Mucosa of rectum (tissue), 2 donors: ENCODE data around the gene TRIML1.
A peak's percentile ranks its signal among the peaks of the same experiment; 100 is the strongest.
"Not testable (repeated sequence)": the region's sequence is repeated elsewhere in the genome, so short reads cannot be mapped to it uniquely, and the experiment has no call there.

ENCODE experiments used
- H3K27ac ChIP-seq, 2 donors: one replicate each; pipeline ENCODE4 v1.7.0; 2013; ENCODE audit warnings: inconsistent platforms in 2 of 2, low read depth in 2 of 2, low read length in 2 of 2
- H3K27me3 ChIP-seq, 2 donors: one replicate each; pipeline ENCODE4 v1.7.0; 2013; ENCODE audit warnings: low read length in 2 of 2; ENCODE audit not compliant: control insufficient read depth in 2 of 2, insufficient read depth in 2 of 2
- H3K36me3 ChIP-seq, 2 donors: one replicate each; pipeline ENCODE4 v1.7.0; 2013; ENCODE audit warnings: low read length in 2 of 2; ENCODE audit not compliant: control insufficient read depth in 2 of 2, insufficient read depth in 2 of 2
- H3K4me1 ChIP-seq, 2 donors: one replicate each; pipeline ENCODE4 v1.7.0; 2013; ENCODE audit warnings: low read length in 2 of 2, mild to moderate bottlenecking in 1 of 2; ENCODE audit not compliant: control insufficient read depth in 2 of 2, insufficient read depth in 2 of 2
- H3K4me3 ChIP-seq, 2 donors: one replicate each; pipeline ENCODE4 v1.7.0; 2013; ENCODE audit warnings: low read length in 2 of 2
- H3K9ac ChIP-seq, 2 donors: one replicate each; pipeline ENCODE4 v1.7.0; 2013; ENCODE audit warnings: low read length in 2 of 2, low read depth in 1 of 2, mild to moderate bottlenecking in 1 of 2
- H3K9me3 ChIP-seq, 2 donors: one replicate each; pipeline ENCODE4 v1.7.0; 2013; ENCODE audit warnings: low read length in 2 of 2; ENCODE audit not compliant: control insufficient read depth in 2 of 2
- donor health status: healthy.
- donor health status: Normal muscosa, but diverticular disease.

Gene TRIML1

DNA sequence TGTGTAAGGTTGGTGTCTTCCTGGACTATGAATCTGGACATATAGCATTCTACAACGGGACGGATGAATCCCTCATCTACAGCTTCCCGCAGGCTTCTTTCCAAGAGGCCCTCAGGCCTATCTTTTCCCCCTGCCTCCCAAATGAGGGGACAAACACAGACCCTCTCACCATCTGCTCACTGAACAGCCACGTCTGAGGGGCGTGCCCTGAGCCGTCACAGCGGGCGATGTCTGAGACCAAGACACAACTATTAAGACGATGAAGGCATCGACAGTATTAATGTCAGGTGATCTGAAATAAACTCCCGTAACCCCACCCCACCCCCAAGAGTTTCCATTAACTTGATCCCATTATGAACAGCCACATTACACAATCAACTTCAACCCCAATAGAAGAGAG lies 7.9 kb downstream of the TRIML1 start:
- no peaks in the 10 kb centered on the region for H3K36me3 ChIP-seq
- H3K27me3 ChIP-seq = no peaks in the 10 kb centered on the region
- H3K9me3 ChIP-seq = no peaks in the 10 kb centered on the region
- H3K9ac ChIP-seq = no peak overlapping the region
- H3K4me1 ChIP-seq = no peaks in the 10 kb centered on the region
- H3K4me3 ChIP-seq = no peak overlapping the region
- no peak overlapping the region for H3K27ac ChIP-seq

DNA sequence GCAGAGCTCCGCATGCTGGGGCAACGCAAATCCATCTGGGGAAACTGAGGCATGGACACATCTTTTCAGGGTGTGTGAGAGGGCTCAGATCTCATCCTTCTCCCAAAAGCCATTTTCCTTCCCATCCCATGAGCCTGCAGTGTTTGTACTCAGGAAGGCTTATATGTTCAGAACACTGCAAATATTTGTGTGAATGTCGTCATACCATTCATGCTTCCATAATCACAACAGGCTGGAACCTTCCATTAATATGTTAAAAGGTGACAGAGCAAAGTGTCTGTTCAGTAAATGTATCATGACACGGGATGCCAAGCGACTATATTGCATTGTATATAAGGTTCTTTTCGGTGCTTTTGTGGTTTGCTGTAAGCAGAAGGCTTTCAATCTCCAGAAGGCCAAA lies 8.5 kb downstream of the TRIML1 start:
- Histone ChIP-seq H3K4me1 (no peaks in the 10 kb centered on the region), H3K27me3 (no peaks in the 10 kb centered on the region), H3K36me3 (no peaks in the 10 kb centered on the region), H3K9ac (no peak overlapping the region), H3K4me3 (no peak overlapping the region), H3K27ac (no peak overlapping the region), H3K9me3 (no peaks in the 10 kb centered on the region)

DNA sequence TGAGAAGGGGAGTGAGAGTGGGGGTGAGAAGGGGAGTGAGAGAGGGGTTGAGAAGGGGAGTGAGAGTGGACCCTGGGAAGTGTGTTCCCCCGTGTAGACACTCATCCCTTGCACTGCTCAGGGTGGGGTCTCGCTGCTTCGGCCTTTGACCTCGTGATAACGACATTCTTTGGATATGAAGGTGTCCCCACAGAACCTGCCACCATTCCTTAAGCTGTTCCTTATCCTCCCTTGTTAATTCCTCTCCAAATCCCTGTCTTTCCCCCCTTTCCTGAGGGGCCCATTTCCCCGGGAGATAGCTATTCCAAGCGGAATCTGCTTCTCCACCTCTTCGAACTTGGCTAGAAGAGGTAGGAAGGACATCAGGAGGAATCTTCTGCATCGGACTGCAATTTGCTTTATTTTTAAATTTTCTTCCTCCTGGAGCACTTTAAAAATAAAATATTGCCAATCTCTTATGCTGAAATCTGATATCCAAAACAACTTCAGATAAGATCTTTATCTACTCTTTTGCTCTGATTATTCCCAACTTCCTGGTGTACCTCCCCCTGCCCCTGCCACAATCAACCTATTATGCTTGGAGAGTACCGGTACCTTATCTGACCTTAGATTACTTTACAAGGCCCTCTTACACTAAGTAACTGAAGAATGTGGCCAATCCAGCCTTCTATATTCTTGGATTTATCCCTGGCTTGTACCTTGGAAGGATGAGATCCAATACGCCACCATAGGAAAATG lies 15.6 kb downstream of the TRIML1 start:
- Histone ChIP-seq H3K9me3 (no peaks in the 10 kb centered on the region), H3K27ac (no peak overlapping the region), H3K9ac (no peak overlapping the region), H3K4me1 (no peaks in the 10 kb centered on the region), H3K27me3 (no peaks in the 10 kb centered on the region), H3K4me3 (peak overlapping the region in 1 of 2 donors; percentile 24), H3K36me3 (no peaks in the 10 kb centered on the region)

DNA sequence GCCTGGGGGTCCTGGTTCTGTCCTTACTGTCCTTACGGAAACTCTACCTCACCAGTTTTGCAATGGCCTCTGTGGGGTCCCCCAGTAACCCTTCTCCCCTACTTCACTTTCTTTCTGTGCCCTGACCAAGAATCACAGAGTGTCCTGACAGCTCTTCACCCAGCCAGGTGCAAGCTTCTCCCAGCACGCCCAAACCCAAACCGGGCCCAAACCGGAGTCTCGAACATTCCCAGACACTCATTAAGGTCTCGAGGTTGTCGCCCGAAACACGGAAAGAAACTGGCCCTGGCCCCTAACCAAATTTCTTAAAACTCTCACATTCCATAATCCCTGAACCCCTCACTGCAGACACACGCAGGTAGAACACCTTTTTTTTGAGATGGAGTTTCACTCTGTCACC lies 19.1 kb downstream of the TRIML1 start:
- no peak overlapping the region for H3K27ac ChIP-seq
- H3K9ac ChIP-seq = no peak overlapping the region
- no peaks in the 10 kb centered on the region for H3K27me3 ChIP-seq
- H3K9me3 ChIP-seq = no peaks in the 10 kb centered on the region
- no peaks in the 10 kb centered on the region for H3K4me1 ChIP-seq
- H3K4me3 ChIP-seq = no peak overlapping the region
- H3K36me3 ChIP-seq = no peaks in the 10 kb centered on the region

DNA sequence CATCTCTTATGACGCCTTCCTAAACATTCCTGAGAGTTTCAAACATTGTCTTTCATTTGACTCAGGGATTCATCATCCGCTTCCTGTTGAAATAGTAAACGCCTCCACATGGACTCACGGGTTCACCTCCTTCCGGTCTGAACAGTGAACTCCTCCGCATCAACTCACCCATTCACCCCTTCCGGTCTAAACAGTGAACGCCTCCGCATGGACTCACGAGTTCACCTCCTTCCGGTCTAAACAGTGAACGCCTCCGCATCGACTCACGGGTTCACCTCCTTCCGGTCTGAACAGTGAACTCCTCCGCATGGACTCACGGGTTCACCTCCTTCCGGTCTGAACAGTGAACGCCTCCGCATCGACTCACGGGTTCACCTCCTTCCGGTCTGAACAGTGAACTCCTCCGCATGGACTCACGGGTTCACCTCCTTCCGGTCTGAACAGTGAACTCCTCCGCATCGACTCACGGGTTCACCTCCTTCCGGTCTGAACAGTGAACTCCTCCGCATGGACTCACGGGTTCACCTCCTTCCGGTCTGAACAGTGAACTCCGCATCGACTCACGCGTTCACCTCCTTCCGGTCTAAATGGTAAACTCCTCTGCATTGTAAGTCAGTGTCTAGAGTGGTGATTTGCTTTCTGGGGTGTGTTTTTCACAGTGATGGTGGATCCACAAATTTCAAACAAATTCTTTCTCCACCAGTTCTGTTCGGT lies 20.4 kb downstream of the TRIML1 start:
- H3K9ac ChIP-seq, H3K9me3 ChIP-seq, H3K27ac ChIP-seq, H3K4me3 ChIP-seq, H3K36me3 ChIP-seq, H3K4me1 ChIP-seq, H3K27me3 ChIP-seq: not testable (repeated sequence)

DNA sequence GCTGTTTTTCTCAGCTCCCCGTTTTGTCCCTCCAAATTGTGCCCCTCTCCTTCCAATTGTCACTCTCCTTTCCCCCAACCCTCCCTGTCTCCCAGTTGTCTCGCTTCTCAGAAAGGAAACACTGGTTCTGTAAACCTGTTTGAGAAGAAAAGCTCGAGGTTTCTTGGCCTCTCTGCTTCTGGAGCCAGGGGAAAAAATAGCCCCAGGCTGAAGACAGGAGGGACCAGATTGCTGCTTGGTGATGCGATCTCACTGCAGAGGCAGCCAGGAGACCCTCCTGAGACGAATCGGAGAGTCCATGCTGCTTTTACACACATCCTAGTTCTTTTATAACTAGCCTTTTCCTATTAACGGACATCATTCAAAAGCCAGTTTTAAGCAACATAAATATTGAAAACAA lies 21.2 kb downstream of the TRIML1 start:
- Histone ChIP-seq H3K4me1 (no peaks in the 10 kb centered on the region), H3K27me3 (no peaks in the 10 kb centered on the region), H3K9me3 (no peaks in the 10 kb centered on the region), H3K4me3 (no peak overlapping the region), H3K36me3 (no peaks in the 10 kb centered on the region), H3K9ac (no peak overlapping the region), H3K27ac (no peak overlapping the region)

DNA sequence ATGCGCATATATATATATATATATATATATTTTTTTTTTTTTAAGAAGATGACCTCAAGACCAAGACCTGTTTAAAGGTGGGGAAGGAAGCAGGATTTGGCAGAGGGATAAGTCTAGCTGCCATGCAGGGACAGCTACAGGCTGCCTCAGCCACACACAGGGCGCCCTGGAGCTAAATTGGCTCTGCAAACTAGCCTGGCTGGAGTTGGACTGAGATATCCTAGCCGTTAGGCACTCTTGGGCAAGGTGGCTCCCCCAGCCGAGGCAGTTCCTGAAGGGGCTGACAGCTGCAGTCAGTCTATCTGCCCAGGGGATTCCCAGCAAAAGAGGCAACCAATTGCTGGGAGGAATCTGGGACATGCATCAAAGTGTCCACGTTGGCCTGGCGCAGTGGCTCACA lies 21.9 kb downstream of the TRIML1 start:
- Histone ChIP-seq H3K4me3 (no peak overlapping the region), H3K9ac (no peak overlapping the region), H3K4me1 (no peaks in the 10 kb centered on the region), H3K36me3 (no peaks in the 10 kb centered on the region), H3K27ac (no peak overlapping the region), H3K9me3 (no peaks in the 10 kb centered on the region), H3K27me3 (no peaks in the 10 kb centered on the region)

DNA sequence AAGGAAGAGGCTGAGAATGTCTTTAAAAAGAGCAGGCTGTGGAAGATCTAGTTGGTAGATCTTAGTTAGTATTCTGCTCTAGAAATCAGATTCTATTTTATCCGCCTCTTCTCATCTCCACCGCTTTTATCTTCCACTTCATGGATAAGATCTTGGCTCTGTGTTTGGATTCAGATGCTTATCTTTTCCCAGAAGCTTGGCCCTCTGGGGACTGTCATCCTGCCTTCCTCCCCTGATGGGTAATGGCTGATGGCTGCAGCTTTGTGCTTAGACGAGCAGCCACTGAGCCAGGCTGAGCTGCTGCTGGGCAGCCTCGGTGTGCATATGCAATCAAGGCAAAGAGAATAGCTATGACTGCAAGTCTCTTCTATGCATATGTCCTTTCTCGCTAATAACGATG lies 23.5 kb downstream of the TRIML1 start:
- Histone ChIP-seq H3K9ac (no peak overlapping the region), H3K4me1 (no peaks in the 10 kb centered on the region), H3K4me3 (no peak overlapping the region), H3K9me3 (no peaks in the 10 kb centered on the region), H3K36me3 (no peaks in the 10 kb centered on the region), H3K27ac (no peak overlapping the region), H3K27me3 (no peaks in the 10 kb centered on the region)

DNA sequence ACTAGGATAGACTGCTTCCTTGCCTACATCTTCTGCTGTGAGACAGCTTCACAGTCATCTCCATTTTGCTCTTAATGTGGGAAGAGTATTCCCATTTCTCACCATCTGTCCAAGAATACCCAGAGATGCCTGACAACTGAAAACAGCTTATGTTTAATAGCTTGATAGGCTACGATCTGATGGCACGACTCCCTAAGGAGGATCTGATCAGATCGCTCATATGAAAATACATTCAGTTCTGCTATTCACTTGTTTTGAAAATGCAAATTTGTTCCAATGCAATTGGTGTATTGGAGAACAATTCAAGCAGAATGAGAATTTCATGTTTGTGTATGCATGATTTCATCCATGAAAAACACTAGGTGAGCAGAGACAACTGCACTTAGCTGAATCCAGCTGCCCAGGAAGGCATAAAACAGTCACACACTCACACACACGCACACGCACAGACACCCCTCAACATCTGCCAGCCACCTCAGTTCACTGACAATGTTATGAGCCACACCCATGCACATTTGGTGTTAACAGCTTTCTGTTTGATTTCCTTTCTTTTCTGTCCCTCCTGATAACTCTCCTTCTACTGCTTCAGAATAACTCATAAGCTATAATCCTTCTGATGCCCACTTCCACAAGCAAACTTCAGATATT lies 29.6 kb downstream of the TRIML1 start:
- Histone ChIP-seq H3K36me3 (no peaks in the 10 kb centered on the region), H3K27ac (no peak overlapping the region), H3K4me1 (no peaks in the 10 kb centered on the region), H3K27me3 (no peaks in the 10 kb centered on the region), H3K9me3 (no peaks in the 10 kb centered on the region), H3K9ac (no peak overlapping the region), H3K4me3 (no peak overlapping the region)

DNA sequence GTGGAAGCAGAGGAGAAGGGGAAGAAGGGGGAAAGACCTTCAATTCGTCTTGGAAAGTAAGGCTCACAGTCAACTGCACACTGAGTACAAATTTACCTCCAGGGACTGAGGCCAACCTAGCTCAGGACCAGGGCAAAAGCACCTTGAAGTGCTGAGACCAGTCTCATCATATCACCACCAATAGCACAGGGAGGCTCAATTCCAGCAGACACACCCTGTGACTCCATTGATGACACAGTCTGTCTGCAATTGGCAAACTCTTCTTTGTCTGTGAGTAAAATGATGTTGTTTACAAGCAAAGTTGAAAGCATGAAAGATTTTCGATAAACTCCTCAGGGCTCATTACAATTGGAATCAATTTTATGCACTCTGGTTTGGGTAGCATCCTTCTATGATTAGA lies 32.3 kb downstream of the TRIML1 start:
- no peak overlapping the region for H3K4me3 ChIP-seq
- no peak overlapping the region for H3K9ac ChIP-seq
- H3K36me3 ChIP-seq = no peaks in the 10 kb centered on the region
- H3K4me1 ChIP-seq = no peaks in the 10 kb centered on the region
- H3K27me3 ChIP-seq = no peaks in the 10 kb centered on the region
- H3K27ac ChIP-seq = no peak overlapping the region
- H3K9me3 ChIP-seq = no peaks in the 10 kb centered on the region
